GM10847 (cell line): Measurements from ENCODE around the gene SPDYE6.
"Not testable (repeated sequence)": the region's sequence is repeated elsewhere in the genome, so short reads cannot be mapped to it uniquely, and the experiment has no call there.

Source experiments
- POLR2A ChIP-seq: IDR thresholded peaks from 2 replicates; pipeline ENCODE4 v1.6.1; 2011; ENCODE audit not compliant: insufficient read length; ENCODE audit errors: extremely low read depth

SPDYE6 gene, protein sequence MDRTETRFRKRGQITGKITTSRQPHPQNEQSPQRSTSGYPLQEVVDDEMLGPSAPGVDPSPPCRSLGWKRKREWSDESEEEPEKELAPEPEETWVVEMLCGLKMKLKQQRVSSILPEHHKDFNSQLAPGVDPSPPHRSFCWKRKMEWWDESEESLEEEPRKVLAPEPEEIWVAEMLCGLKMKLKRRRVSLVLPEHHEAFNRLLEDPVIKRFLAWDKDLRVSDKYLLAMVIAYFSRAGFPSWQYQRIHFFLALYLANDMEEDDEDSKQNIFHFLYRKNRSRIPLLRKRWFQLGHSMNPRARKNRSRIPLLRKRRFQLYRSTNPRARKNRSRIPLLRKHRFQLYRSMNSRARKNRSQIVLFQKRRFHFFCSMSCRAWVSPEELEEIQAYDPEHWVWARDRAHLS

DNA sequence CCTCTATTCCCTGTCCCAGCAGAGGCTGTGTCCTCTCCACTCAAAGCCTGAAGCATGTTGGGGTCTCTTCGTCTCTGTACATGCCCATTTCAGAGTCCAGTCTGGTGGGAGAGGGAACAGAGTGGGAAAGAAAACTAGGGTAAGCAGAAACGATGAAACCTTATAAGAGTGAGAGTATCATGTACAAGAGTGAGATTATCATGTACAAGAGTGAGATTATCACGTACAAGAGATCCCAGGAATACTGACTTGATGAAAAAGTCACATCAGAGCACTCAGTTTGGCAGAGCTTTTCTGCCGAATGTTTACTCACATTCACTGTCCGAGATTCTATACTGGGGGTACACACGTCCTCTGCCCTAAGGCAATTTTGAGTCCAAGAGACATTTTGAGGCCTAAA lies at the start of gene SPDYE6:
SPDYE6 (minus strand) TSS at position 101 of the 400 bp plus-strand sequence. CDS start 421 bp downstream, outside the sequence.
- TF ChIP-seq POLR2A, result not testable (repeated sequence)

DNA sequence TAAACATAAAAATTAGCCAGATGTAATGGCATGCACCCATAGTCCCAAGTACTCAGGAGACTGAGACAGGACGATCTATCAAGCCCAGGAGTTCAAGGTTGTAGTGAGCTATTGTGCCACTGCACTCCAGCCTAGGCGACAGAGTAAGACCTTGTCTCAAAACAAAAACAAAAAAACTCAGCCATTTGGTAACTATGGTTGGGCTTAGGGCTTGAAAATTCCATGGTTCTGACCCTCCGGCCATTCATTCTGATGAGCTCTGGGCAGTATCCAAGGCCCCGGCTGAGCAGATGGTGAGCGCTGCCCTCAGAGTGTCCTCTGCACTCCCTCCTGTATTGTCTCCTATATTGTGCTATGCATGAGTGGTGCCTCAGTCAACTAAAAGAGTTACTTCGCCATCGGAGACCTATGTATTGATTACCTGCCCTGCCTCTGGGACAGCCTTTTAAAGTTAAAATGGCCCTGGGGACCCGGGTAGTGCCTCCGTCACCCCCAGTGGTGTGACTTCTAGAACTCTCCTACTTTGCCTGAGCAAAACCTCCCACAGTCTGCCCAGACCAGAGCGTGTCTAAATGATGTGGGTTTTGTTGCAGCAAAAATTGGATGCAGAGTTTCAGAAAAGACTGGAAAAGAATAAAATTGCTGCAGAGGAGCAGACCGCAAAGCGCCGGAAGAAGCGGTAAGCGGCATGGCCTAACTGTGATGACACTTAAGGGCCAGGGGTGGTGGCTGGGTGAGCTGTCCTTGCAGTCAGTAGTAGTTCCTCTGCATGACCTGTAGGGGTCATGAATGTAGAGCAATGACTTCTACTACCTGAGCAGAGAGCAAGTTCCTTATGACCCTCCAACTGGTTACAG lies 48.0 kb upstream of the SPDYE6 start:
- no peak for TF ChIP-seq POLR2A

DNA sequence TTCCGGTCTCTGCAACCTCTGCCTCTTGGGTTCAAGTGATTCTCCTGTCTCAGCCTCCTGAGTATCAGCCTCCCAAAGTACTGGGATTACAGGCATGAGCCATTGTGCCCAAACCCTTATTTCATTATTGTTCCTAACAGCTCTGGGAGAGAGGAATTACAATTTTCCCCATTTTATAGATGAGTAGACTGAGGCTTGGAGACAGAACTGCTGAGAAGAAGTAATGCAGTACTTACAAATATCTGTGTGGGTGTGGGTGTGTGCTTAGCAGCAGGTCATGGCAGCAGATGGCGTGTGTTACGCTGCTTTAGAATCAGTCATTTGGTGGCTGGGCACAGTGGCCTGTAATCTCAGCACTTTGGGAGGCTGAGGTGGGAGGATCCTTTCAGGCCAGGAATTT lies 47.3 kb upstream of the SPDYE6 start:
- no peak for TF ChIP-seq POLR2A

DNA sequence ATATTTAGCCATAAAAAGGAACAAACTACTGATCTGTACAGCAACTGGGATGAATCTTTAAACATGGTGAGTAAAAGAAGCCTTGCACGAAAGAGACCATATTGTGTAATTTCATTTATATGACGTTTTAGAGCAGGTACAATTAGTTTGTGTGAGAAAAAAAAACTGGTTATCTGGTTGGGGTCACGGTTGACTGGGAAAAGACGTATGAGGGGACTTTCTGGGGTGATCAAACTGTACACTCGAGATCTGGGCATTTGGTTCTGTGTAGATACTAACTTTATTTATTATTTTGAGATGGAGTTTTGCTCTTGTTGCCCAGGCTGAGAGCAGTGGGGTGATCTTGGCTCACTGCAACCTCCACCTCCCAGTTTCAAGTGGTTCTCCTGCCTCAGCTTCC lies 44.1 kb upstream of the SPDYE6 start:
- TF ChIP-seq POLR2A, result no peak

DNA sequence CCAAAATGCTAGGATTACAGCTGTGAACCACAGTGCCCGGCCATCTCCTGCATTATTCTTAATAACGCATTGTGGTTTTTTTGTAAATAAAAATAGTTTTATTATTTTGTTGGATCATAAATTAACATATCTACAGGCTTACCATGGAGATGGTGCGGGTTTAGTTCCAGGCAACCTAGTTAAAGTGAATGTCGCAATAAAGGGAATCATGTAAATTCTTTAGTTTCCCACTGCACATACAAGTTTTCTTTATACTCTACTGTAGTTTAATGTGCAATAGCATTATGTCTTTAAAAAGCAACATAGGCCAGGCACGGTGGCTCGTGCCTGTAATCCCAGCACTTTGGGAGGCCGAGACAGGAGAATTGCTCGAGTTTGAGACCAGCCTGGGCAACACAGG lies 42.3 kb upstream of the SPDYE6 start:
- TF ChIP-seq POLR2A, result no peak

DNA sequence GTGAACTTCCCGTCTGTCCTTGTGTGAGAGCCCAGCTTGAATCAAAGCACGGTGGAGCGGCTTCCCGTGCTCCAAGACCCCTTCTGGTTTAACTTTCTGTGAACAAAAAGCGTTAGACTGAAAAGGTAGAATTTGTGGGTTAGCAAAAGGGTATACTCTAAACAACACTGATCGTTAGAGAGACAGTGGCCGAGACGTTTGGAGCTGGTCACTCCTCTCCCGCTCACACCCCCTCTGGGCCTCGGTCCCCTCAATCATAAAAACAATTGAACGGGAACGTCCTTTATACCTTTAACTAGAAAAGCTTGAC lies 40.4 kb upstream of the SPDYE6 start:
- TF ChIP-seq POLR2A, result no peak

DNA sequence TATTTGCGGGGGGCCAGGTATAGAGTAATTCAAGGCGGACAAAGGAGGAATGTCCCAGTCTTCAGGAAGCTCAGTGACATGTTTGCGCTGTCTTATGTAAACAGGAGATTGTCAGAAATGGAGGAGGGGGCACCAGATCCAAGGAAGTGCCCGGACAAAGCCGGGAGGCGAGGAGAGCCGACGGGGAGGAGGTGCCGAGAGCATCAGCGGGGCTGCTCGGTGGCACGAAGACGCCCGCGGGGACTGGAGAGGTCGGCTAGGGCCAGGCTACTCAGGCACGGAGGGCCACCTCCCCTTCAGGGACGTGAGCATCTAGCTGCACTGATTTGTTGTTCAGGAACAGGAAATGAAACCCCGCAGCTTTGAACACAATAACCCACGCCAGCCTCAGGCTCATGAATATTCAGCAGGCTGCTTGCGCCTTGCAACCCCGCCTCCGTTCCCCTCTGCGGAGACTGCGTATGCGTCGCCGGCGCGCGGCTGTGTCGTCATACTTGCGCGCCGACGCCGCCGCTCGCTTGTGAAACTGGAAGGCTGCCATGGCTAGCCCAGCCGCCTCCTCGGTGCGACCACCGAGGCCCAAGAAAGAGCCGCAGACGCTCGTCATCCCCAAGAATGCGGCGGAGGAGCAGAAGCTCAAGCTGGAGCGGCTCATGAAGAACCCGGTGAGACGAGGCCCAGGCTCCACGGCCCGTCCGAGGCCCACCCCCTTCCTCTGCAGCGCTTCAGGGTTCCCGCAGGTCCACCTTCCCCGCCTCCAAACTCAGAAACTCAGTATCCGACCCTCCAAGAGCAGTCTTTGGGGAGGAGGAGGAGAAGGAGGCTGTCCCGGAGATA lies 39.8 kb upstream of the SPDYE6 start, which contains the start of gene PRKRIP1:
PRKRIP1 (plus strand) TSS at position 491 of the 837 bp plus-strand sequence; CDS start at position 540, 49 bp downstream.
- peak; percentile 41 for TF ChIP-seq POLR2A

DNA sequence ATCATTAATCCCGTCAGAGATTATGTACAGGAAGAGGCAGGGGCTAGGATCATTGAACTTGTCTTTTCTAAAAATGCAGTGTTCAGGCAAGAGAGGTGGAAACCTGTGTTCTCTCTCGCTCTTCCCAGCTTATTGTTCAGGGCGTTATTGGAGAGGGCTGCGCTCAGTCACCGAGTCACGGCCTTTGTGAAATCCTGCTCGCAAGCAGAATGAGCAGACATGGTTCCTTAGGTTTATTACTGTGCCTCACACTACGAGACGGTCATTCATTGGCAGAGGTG lies 39.3 kb upstream of the SPDYE6 start:
- TF ChIP-seq POLR2A, result no peak

DNA sequence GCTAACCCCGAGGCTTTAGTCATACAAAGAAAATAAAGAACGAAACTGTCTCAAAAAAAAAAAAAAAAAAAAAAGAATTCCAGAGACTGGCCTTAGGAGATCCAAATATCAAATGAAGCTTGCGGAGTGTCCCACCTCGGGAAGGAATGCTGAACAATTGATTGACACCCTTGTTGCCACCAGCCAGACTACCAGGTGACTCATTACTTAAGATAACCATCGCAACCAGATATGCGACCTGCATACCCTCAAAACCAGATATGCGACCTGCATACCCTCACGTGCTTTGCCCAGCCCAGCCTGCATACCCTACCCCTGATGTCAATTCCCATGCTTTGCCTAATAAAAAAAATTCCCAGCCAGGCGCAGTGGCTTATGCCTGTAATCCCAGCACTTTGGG lies 37.2 kb upstream of the SPDYE6 start:
- no peak for TF ChIP-seq POLR2A

DNA sequence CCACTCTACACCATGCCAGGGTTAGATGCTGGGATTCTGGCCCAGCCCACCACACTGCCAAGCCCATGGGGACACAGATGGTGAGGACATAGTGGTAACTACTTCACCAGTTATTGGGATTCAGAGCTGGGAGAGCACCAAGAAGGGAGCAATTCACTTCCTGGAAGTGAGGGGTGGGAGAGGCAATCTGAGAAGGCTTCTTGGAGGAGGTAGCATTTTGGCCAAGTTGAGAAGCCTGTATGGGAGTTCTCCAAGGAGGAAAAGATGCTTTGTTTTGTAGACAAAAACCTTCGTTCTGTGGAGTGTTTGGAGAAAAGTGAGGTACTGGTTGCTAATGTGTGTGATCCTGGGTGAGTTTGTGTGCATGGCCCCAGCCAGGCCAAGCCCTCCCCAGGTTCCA lies 36.1 kb upstream of the SPDYE6 start:
- no peak for TF ChIP-seq POLR2A

DNA sequence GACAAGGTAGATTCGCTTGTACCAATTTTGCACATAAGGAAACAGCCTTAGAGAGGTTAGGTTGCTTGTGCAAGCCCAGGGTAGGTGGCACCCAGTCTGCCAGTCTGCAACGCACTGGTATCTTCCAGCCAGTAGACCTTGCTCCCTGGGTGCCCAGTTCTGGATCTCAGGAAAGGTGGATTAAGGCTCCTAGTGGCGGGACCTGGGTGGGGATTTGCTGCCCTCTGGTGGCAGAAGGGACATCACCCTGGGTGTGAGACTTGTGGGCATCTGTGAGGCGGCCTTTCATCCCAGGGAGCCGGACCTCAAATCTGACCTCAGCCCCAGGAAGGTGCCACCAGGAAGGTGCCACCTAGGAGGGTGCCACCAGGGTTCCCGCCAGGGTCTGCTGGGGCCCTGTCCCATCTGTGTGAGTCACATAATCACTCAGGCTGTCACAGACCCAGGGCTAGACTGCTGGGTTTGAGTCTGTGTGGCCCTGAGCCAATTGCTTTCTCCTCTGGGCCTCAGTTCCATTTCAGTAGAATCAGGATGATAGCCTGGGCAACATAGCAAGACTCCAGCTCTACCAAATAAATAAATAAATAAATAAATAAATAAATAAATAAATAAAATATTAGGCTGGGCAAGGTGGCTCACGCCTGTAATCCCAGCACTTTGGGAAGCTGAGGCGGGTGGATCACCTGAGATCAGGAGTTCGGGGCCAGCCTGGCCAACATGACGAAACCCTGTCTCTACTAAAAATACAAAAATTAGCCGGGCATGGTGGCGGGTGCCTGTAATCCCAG lies 34.6 kb upstream of the SPDYE6 start:
- TF ChIP-seq POLR2A, result no peak

DNA sequence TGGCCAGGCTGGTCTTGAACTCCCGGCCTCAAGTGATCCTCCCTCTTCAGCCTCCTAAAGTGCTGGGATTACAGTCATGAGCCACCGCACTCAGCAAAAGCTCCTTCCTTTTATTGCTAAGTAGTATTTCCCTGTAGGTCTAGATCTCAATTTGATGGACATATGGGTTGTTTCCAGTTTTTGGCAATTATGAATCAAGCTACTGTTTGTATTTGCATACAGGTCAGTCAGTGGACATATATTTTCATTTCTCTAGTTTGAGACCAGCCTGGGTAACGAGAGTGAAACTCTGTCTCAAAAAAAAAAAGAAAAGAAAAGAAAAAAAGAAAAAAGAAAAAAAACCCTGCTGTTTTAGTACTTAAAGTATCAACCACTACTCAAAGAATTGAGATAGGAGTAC lies 33.6 kb upstream of the SPDYE6 start:
- TF ChIP-seq POLR2A, result no peak

DNA sequence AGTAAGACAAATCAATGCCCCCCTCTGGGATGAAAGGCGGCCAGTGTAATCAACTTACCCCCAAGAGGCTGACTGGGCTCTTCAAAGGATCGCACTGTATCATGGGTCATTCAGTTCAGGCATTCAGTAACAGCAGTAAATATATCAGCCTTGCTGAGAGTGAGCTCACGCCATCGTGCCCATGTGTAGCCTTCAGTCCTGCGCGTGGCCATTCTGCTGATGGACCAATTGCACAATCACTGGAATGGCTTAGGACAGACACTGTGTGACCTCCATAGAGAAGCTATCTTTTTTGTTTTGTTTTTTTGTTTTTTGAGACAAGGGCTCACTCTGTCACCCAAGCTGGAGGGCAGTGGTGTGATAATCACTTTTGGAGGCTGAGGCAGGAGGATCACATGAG lies 30.8 kb upstream of the SPDYE6 start:
- TF ChIP-seq POLR2A, result no peak

DNA sequence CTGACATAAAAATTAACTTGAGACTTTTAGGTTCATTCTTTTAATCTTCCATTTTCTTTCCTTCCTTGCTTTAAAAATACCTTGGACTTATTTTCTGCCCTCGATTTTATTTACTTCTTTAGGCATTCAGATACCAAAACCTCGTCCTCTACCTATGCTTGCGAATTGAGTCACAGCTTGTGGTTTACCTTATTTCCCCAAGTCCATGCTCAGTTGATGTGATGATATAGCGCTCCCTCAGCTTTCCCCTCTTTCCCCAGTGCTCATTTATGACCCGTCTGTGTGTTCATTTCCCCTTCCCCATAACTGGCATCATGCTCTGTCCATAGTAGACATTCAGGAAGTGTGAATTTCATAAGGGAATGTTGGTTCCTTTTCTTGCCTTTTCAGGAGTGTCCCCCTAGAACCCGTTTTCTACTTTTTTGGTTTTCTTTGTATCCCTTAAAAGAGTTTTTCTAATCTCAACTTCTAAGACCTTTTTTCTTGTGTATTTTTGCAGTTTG lies 20.8 kb upstream of the SPDYE6 start:
- TF ChIP-seq POLR2A, result no peak
